Kidney epithelial cell (primary cell): ENCODE measurements around the gene CUL4A. TPM values are rescaled to one million over a fixed set of nuclear protein-coding genes. Genes with fewer than 3 reads are reported as not detected.

Experiments used
- DNase-seq: peaks from one replicate; pipeline ENCODE4 v3.0.0-alpha.2; 2010; ENCODE audit warnings: low read depth
- H3K27me3 ChIP-seq: 2 replicates; pipeline ENCODE4 v1.6.0; 2011; ENCODE audit warnings: low read length; ENCODE audit not compliant: control insufficient read depth, insufficient read depth
- H3K36me3 ChIP-seq: 2 replicates; pipeline ENCODE4 v1.5.1; 2011; ENCODE audit warnings: low read length; ENCODE audit not compliant: control insufficient read depth, insufficient read depth
- H3K4me3 ChIP-seq: 2 replicates; pipeline ENCODE4 v1.5.1; 2011; ENCODE audit warnings: low read depth, mild to moderate bottlenecking, control low read depth, low read length
- total RNA-seq: library from RNA; depleted of rRNA; stranded (reverse); fragments of >200 nt; gene quantifications from 2 replicates; pipeline ENCODE4 v1.2.3, GENCODE V29; 2015
- TF ChIP-seq, protein P1 (sequence below): IDR thresholded peaks from 2 replicates; pipeline ENCODE4 v1.5.1; 2011; ENCODE audit warnings: mild to moderate bottlenecking, moderate library complexity, low read length, control low read depth, inconsistent platforms; ENCODE audit not compliant: insufficient read depth, poor library complexity, severe bottlenecking

Gene CUL4A
- total RNA-seq, 1 donor from 2014 or later = 90.4 TPM

DNA sequence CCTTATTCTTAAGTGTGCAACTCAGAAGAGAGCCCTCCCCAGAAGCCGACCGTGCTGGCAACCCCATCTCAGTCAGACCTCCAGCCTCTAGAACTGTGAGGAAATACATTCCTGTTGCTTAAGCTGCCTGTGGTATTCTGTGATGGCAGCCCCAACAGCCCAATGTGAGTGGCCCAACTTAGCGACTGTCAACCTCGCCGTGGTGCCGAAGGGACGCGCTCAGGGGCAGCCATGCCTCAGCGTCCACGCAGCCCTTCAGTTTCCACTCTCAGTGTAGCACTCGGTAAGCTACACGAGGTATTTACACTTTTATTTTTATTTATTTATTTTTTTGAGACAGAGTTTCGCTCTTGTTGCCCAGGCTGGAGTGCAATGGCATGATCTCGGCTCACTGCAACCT, 32.6 kb upstream of the CUL4A start:
- H3K4me3 ChIP-seq = no peak overlapping the region
- no peaks in the 10 kb centered on the region for H3K27me3 ChIP-seq
- DNase-seq = no peak
- TF ChIP-seq, protein P1, sequence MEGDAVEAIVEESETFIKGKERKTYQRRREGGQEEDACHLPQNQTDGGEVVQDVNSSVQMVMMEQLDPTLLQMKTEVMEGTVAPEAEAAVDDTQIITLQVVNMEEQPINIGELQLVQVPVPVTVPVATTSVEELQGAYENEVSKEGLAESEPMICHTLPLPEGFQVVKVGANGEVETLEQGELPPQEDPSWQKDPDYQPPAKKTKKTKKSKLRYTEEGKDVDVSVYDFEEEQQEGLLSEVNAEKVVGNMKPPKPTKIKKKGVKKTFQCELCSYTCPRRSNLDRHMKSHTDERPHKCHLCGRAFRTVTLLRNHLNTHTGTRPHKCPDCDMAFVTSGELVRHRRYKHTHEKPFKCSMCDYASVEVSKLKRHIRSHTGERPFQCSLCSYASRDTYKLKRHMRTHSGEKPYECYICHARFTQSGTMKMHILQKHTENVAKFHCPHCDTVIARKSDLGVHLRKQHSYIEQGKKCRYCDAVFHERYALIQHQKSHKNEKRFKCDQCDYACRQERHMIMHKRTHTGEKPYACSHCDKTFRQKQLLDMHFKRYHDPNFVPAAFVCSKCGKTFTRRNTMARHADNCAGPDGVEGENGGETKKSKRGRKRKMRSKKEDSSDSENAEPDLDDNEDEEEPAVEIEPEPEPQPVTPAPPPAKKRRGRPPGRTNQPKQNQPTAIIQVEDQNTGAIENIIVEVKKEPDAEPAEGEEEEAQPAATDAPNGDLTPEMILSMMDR = no peak
- peaks cover 1% of the 10 kb centered on the region for H3K36me3 ChIP-seq

GRCh38 chr13:113178070-113178895, 31.1 kb upstream of the CUL4A start:
- Histone ChIP-seq H3K36me3 (peaks cover 1% of the 10 kb centered on the region), H3K27me3 (no peaks in the 10 kb centered on the region), H3K4me3 (no peak overlapping the region)
- DNase-seq = peak; percentile 51
- TF ChIP-seq, protein P1 = no peak

DNA sequence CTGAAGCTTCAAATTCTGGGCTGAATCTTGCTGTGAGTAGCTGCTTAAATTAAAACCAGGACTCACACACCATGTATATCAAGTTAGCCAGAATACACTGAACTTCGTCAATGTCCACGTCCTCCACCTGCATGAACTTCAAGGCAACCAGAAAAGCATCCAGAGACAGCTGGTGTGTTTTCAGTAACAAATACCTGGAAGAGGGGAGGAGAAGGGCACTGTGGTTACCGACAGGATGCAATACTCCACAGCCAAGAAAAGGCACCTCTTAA, 30.6 kb upstream of the CUL4A start:
- Histone ChIP-seq H3K4me3 (no peak overlapping the region), H3K36me3 (peaks cover 3% of the 10 kb centered on the region), H3K27me3 (no peaks in the 10 kb centered on the region)
- TF ChIP-seq, protein P1 = no peak
- DNase-seq = no peak

GRCh38 chr13:113179374-113180230, 29.8 kb upstream of the CUL4A start:
- Histone ChIP-seq H3K4me3 (no peak overlapping the region), H3K36me3 (peaks cover 3% of the 10 kb centered on the region), H3K27me3 (no peaks in the 10 kb centered on the region)
- TF ChIP-seq, protein P1 = no peak
- DNase-seq = no peak

DNA sequence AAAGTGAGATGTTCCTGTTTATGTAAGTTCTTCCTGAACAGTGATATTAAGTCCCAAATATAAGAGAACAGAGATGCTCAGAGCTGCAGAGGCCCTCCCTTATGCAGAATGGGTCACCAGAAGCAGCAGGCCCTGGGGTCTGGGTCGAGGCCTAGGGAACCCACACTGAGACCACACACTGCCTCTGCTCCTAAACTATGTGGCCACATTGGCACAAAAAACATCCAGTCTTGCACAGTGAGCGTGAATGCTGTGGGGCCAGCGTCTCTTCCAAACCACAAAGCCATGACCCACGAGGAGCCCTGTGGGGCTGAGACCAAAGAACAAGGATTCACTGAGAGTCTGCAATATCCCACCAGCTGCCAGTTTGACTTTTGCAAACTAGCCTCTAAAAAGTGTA, 27.4 kb upstream of the CUL4A start:
- H3K36me3 ChIP-seq = peaks cover 3% of the 10 kb centered on the region
- no peak for DNase-seq
- TF ChIP-seq, protein P1 = no peak
- H3K4me3 ChIP-seq = no peak overlapping the region
- no peaks in the 10 kb centered on the region for H3K27me3 ChIP-seq
